GM12864 (cell line): ENCODE results near the gene NME1.
"Not testable (repeated sequence)": the region's sequence is repeated elsewhere in the genome, so short reads cannot be mapped to it uniquely, and the experiment has no call there.

Experiments
- DNase-seq: peaks from one replicate; pipeline ENCODE4 v3.0.0-alpha.2; 2011; ENCODE audit warnings: low read depth
- H3K4me3 ChIP-seq: 2 replicates; pipeline ENCODE4 v1.5.1; 2011; ENCODE audit warnings: mild to moderate bottlenecking, low read depth, low read length, control low read depth
- CTCF ChIP-seq: IDR thresholded peaks from 2 replicates; pipeline ENCODE4 v1.5.1; 2011; ENCODE audit warnings: low read depth, mild to moderate bottlenecking, moderate library complexity, low read length, control low read depth, inconsistent platforms; ENCODE audit errors: missing control alignments

The NME1 gene

GRCh38 chr17:51165680-51166197 is 12.4 kb downstream of the NME1 start:
- peak overlapping the region; percentile 89 for H3K4me3 ChIP-seq
- no peak for DNase-seq
- TF ChIP-seq CTCF: no peak

- DNase-seq: peak; percentile 44
- peak within 1 kb of the TSS; percentile 89 for H3K4me3 ChIP-seq
- TF ChIP-seq CTCF: no peak
Observed at GRCh38 chr17:51166198-51166986, 13.0 kb downstream of the NME1 start, which contains the start of gene NME2. TSS of gene NME2 (plus strand) at chr17:51166411. CDS start at chr17:51166831, 420 bp downstream.

- TF ChIP-seq CTCF: peak; percentile 77
- peak overlapping the region; percentile 89 for H3K4me3 ChIP-seq
- DNase-seq: no peak
Observed at GRCh38 chr17:51166987-51167931, 13.9 kb downstream of the NME1 start.

- H3K4me3 ChIP-seq: no peak overlapping the region
- no peak for TF ChIP-seq CTCF
- no peak for DNase-seq
Observed at GRCh38 chr17:51169340-51169739, 16.0 kb downstream of the NME1 start.

- no peak for TF ChIP-seq CTCF
- no peak for DNase-seq
- no peak overlapping the region for H3K4me3 ChIP-seq
Observed at GRCh38 chr17:51170736-51171135, 17.4 kb downstream of the NME1 start.

GRCh38 chr17:51172030-51172429 is 18.7 kb downstream of the NME1 start:
- DNase-seq, H3K4me3 ChIP-seq: not testable (repeated sequence)

- no peak for TF ChIP-seq CTCF
- H3K4me3 ChIP-seq: no peak overlapping the region
- DNase-seq: no peak
Observed at GRCh38 chr17:51180486-51180885, 27.1 kb downstream of the NME1 start.
